Tracheal epithelial cell (primary cell): ENCODE data around the gene IL17A. TPM values are rescaled to one million over a fixed set of nuclear protein-coding genes. Genes with fewer than 3 reads are reported as not detected.

Source experiments
- total RNA-seq: library from RNA; depleted of rRNA; stranded (reverse); fragments of >200 nt; gene quantifications from 2 replicates; pipeline ENCODE4 v1.2.1, GENCODE V29; 2014

IL17A gene
- total RNA-seq: not detected in 2 replicates

GRCh38 chr6:52186075-52186474 is at the start of gene IL17A:
Gene IL17A (plus strand): TSS chr6:52186375. CDS start chr6:52186432, 57 bp downstream.

Other genes with a start within 250 kb of the IL17A start
- under 0.01 and 2.4 TPM in 2 replicates for gene PKHD1, start 98.8 kb upstream of the IL17A start, total RNA-seq
- gene IL17F, start 58.1 kb downstream of the IL17A start, total RNA-seq: not detected in 2 replicates
- 20.7 and 24.8 TPM in 2 replicates for gene MCM3, start 98.4 kb downstream of the IL17A start, total RNA-seq
- 0.96 and 1.7 TPM in 2 replicates for gene PAQR8, start 175.8 kb downstream of the IL17A start, total RNA-seq
- 4.9 and 8.7 TPM in 2 replicates for gene EFHC1, start 234.0 kb downstream of the IL17A start, total RNA-seq